HTERT RPE-1 (cell line): Measurements from ENCODE around the gene GSE1.

Experiments used
- in situ Hi-C: fragments of 300-500 bp; cut with MboI; formaldehyde crosslinking; loops from 4 replicates; pipeline ENCODE4 v1.14.3; 2020; ENCODE audit warnings: low sequenced_read_pairs

GSE1 gene

DNA sequence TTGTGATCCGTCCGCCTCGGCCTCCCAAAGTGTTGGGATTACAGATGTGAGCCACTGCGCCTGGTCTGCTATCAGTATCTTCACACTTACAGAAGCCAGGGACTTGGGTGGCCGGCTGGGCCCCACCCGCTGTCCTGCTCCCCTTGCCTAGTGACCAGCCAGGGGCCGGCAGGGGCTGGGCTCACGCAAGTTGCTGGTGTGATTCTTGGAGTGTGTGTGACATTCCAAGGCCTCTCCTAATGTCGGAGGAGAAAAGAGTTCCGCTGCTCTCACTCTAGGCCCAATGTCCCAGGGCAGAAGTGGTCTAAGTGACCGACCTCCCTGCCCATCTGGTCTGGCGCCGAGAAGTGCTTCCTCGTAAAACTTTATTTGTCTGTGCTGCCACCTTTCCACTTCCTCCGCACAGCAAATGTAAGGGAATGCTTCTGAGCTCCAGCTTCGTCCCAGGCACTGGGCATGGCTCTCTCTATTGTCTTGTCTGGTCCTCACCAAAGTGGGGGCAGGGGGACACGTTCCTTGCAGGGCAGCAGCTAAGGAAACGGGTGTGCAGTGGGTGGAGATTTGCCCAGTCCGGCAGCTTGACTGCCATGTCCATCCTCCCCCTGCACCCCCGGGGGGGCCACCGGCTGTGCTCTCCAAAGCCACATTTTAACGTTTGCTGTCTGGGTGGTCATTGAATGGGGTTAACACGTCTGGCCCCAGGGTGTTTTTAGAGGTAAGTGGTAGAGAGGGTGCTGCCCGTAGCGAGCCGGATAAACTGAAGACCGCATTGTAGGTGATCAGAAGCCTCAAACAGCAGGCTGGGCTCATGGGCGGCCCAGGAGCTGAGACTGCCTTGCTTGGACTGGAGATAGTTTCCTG lies 7.8 kb upstream of the GSE1 start:
- in situ Hi-C loops: no loop called here

GRCh38 chr16:85605912-85606841 lies 6.9 kb upstream of the GSE1 start:
- in situ Hi-C loops: no loop called here

DNA sequence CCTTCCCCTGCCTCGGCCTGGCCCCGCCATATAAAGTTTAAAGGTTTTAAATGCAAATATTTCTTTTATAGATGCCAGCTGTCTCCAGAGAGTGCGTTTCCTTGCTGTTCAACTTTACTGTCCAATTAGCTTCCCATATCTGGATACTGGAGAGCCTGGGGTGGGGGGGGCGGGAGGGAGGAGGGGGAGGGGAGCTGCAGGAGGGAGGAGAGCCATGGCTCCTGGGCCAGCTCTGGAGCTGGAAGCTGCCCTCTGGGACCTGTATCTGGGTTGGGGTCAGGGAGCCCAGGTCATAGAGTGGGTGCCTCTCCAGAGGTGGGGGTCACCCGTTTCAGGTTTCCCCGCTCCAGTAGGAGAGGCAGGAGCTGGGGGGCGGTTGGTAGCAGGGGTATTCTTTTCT lies 6.2 kb upstream of the GSE1 start:
- in situ Hi-C loops: no loop called here

DNA sequence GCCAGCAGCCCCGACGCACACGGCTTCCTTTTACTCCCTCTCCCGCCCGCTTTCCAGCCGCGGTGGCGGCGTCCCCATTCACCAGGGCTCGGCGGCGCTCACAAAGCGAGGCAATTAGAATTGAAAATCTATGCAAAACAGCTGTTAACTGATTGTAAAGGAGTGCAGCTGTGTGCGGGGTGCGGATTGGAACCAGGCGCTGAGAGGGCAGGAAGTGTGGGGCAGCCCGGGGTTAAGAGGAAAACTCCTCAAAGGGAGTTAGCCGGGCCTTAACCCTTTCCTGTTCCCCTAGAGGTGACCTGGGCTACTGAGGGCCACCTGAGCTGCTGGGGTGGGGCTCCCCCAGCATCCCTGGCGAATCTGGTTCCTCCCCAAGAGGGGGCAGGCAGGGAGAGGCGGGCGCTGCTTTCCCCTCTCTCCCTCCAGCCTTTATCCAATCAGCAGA lies 5.8 kb upstream of the GSE1 start:
- in situ Hi-C loops: no loop called here

- in situ Hi-C loops: no loop called here
Measured at GRCh38 chr16:85607796-85608514, 5.2 kb upstream of the GSE1 start.

DNA sequence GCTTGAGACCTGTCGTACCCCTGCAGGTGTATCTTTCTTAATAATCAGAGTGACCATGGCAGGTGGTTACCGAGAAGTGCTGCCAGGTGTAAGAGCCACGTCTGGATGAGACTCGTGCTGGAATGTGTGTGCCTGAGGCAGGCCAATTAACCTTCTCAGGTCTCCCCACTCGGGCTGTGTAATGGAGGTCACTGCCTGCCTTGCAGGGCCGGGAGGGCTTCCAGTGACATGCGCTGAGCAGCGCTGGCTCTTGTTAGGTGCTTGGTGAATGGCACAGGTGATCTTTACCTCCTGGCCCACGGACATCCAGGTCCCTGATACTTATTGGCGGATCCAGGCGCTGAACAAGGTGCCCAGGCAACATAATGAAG lies 4.6 kb upstream of the GSE1 start:
- in situ Hi-C loops: no loop called here

- in situ Hi-C loops: no loop called here
Measured at GRCh38 chr16:85608887-85609286, 4.2 kb upstream of the GSE1 start.

DNA sequence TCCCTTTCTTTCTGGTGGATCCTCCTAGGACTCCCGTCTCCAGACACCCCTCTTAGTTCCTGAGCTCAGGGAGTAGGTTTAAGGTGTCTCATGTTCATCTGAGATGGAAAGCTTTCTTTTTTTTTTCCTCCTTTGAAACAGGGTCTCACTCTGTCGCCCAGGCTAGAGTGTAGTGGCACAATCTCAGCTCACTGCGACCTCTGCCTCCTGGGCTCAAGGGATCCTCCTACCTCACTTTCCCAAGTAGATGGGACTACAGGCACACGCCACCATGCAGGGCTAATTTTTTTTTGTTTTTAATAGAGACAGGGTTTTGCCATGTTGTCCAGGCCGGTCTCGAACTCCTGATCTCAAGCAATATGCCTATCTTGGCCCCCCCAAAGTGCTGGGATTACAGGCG lies 3.6 kb upstream of the GSE1 start:
- in situ Hi-C loops: no loop called here

GRCh38 chr16:85610059-85610445 lies 3.1 kb upstream of the GSE1 start:
- in situ Hi-C loops: no loop called here

DNA sequence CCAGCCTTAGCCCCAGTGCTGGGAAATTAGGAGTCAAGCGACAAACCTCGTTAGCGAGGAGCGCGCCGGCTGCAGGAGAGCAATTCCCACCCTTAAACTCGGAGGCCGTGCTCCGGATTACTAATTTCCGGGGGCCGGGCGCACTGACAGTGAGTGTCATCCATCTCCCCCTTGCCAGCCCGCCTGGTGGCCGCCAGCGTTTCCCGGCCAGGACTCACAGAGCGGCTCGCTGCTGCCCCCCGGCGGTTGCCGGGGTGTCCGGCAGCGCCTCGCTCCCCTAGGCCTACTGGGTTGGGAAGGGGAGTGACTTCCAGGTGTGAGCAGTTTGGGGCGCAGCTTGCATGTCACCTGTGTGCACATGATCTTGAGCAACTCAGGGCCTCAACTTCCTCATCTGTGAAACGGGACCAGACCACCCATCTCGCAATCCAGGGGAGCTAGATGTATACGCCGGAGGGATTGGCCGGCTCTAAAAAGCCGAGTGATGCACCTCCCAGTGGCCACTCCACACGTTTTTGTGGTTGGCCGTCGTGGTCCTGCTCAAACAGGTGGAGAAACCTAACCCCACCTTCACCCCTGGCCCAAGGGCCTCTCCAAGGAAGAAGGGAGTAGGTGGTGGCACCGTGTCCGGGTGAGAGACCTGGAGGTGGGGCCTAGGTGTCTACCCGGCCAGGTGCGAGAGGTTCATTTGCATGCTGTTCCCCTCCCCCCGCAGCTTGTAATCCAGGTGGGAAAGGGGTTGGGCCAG lies 2.5 kb upstream of the GSE1 start:
- in situ Hi-C loops: no loop called here

GRCh38 chr16:85611194-85611443 lies 2.0 kb upstream of the GSE1 start:
- in situ Hi-C loops: no loop called here

- in situ Hi-C loops: no loop called here
Measured at GRCh38 chr16:85611444-85612190, 1.5 kb upstream of the GSE1 start.

- in situ Hi-C loops: no loop called here
Measured at GRCh38 chr16:85612191-85612800, 826 bp upstream of the GSE1 start.

GRCh38 chr16:85613604-85614337 lies 649 bp downstream of the GSE1 start:
- in situ Hi-C loops: no loop called here

- in situ Hi-C loops: no loop called here
Measured at GRCh38 chr16:85614338-85615013, 1.4 kb downstream of the GSE1 start.

DNA sequence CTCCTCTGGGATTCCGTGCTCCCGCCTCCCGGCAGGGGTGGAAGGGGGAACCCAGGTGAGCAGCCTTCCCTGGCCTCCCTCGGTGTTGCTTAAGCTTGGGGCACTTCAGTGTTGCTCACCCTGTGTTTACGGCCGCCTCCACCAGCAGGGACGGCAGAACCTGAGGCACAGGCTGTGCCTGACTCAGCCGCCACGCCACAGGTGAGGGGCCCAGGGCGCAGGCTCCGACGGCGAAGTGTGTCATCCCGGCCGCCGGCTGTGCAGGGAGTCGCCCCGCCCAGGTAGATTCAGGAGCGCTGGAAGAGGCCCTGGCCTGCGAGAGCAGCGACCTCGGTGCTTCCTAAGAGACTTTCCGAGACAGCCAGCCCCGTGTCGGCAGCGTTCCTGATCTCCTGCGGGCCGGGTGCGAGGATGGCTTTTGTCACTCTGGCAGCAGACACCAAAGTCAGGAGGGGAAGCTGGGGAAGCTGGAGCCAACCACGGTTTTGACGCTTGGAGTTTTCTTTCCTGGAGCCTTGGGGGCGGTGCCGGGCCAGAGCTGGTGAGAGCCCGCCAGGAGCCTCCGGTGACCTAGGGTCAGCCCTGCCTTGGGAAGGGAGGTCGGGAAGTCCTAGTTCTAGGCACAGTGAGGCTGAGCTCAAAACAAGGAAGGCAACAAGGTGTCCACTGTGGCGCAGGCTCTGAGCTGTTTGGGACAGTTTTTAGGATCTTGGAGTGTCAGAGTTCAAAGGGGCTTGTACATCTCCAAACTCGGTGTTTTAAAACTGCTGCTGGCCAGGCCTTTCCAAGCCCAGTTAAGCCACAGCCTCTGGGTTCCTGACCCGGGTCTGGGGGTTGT lies 2.1 kb downstream of the GSE1 start:
- in situ Hi-C loops: no loop called here

DNA sequence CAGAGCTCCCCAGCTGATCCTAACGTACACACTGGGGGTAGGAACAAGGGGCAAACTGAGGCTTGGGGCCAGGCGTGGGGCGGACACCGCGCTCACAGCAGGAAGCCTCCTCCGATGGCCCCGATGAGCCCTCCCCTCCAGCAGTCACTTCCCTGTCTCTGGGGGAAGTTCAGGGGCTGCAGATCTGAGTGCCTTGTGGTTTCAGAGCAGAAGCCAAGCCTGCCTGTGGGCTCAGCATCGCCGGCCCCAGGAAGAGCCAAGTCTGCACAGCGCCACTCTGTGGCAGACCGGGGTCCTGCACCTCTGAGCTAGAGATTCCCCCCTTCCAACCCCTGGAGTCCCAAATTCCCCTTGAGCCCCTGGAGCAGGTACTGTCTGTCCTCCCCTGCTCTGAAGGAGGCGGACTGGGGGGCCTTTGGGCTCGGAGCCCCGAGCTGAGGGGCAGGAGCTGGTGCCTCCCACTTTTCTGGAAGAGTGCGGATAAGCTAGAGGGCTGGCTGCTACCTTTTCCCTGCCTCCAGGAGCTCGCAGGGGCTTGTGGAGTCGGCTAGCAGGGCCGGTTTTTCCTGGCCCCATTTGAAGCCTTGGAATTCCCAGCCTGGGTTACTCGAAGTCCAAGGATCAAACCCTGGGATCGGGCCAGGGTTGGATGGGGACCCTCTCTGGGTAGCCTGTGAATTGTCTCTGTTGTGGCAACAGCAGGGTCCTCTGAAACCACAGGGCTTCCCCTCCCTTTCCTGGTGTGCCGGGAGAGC lies 2.9 kb downstream of the GSE1 start:
- in situ Hi-C loops: no loop called here
